ENCODE data around the gene MPPED2. TPM values are rescaled to one million over a fixed set of nuclear protein-coding genes. Genes with fewer than 3 reads are reported as not detected.
A peak's percentile ranks its signal among the peaks of the same experiment; 100 is the strongest.

Gene MPPED2
- total and polyA plus RNA-seq, 4 donors = 7.1 to 20.4 (median 7.9) TPM

DNA sequence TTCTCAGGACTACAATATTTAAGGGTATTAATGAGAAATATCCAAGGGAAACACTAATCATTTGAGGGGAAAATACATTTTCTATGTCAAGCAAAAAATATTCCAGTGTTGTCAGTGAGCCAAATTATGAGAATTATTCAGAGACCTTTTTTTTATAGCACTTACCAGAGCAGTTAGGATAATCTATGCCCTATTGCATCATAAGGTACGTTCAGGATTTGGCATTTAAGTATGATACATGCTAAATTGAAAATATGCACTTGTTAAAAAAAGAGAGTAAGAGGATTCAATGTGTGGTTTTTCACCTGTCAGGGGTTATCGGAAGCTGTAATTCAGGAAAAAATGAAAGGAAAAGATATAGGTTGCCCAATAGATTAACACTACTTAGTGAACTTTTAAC lies 17.2 kb upstream of the MPPED2 start:
- H3K4me3 ChIP-seq (ENCODE audit: low read length in 2 of 2) = no peak overlapping the region
- no peak for ATAC-seq (ENCODE audit: low FRiP score)
- H3K4me1 ChIP-seq (ENCODE audit: control insufficient read depth in 1 of 2, insufficient read depth in 2 of 2, low read length in 2 of 2) = no peaks in the 10 kb centered on the region

DNA sequence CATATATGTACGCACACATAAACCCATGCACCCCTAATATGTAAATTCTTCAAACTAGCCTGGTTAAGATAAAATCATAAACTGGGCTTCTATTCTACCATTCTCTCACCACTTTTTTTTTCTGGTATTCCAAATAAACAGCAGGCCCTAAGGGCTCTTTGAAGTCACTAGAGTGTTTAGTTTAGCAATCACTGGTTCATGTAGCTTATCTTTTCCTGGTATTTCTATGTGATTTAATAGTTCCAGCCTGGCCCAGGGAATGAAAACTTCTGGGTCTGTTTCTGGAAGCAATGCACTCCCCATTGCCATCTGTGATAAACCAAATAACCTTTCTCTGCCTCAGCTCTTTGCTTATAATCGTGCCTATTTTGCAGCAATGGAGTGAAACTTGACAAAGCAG lies 10.7 kb upstream of the MPPED2 start:
- DNase-seq (no peak), ATAC-seq (ENCODE audit: low FRiP score) (no peak)
- Histone ChIP-seq H3K4me3 (ENCODE audit: low read length in 2 of 2) (no peak overlapping the region), H3K4me1 (ENCODE audit: control insufficient read depth in 1 of 2, insufficient read depth in 2 of 2, low read length in 2 of 2) (peaks cover 0 to 4% of the 10 kb centered on the region in 2 donors), H3K27ac (ENCODE audit: low read depth in 1 of 2, low read length in 2 of 2) (no peak overlapping the region), H3K36me3 (ENCODE audit: control insufficient read depth in 1 of 2, insufficient read depth in 2 of 2, low read length in 1 of 2) (no peaks in the 10 kb centered on the region), H3K9me3 (ENCODE audit: control insufficient read depth, low read length) (no peaks in the 10 kb centered on the region), H3K27me3 (ENCODE audit: control insufficient read depth in 1 of 2, insufficient read depth in 2 of 2, low read length in 1 of 2) (no peaks in the 10 kb centered on the region)
- 49 to 53% methylated on average over 2 of the region's 2 CpGs for WGBS, 2 donors
- intact Hi-C loops (cut with DNase I) = loop anchor here in 1 of 2 donors (10.0 kb wide), 1 partner anchor 252 kb away; no protein-coding TSS in a partner anchor

More for the DNA sequence above, 17.2 kb upstream of the MPPED2 start:
- H3K27me3 ChIP-seq (ENCODE audit: control insufficient read depth in 1 of 2, insufficient read depth in 2 of 2, low read length in 1 of 2) = no peaks in the 10 kb centered on the region
- WGBS, 2 donors = 68 to 77% methylated on average over 2 of the region's 2 CpGs
- no peaks in the 10 kb centered on the region for H3K9me3 ChIP-seq (ENCODE audit: control insufficient read depth, low read length)
- intact Hi-C loops (cut with DNase I) = loop anchor here in 1 of 2 donors (10.0 kb wide), 1 partner anchor 251 kb away; no protein-coding TSS in a partner anchor
- no peaks in the 10 kb centered on the region for H3K36me3 ChIP-seq (ENCODE audit: control insufficient read depth in 1 of 2, insufficient read depth in 2 of 2, low read length in 1 of 2)
- no peak overlapping the region for H3K27ac ChIP-seq (ENCODE audit: low read depth in 1 of 2, low read length in 2 of 2)
- no peak for DNase-seq

DNA sequence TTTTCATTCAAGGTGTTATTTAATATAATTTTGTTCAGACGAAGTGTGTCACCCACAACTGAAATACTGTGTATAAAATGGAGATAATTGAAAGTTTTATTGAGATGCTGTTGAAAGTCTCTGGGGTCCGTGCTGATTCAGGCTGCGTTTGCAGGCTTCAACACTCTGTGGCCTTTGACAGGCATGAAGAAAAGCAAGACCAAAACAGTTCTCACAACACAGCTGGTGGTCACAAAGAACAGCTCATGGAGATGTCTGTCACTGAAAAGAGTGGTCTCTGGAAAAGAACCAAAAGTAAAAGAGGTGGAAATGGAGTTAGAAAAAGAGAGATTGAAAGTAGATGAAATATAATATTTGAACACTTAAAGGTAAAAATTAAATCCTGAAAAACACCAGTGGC lies 9.8 kb upstream of the MPPED2 start:
- no peak for DNase-seq
- no peak for ATAC-seq (ENCODE audit: low FRiP score)
- Histone ChIP-seq H3K4me3 (ENCODE audit: low read length in 2 of 2) (no peak overlapping the region), H3K27me3 (ENCODE audit: control insufficient read depth in 1 of 2, insufficient read depth in 2 of 2, low read length in 1 of 2) (no peaks in the 10 kb centered on the region), H3K36me3 (ENCODE audit: control insufficient read depth in 1 of 2, insufficient read depth in 2 of 2, low read length in 1 of 2) (no peaks in the 10 kb centered on the region), H3K4me1 (ENCODE audit: control insufficient read depth in 1 of 2, insufficient read depth in 2 of 2, low read length in 2 of 2) (peaks cover 0 to 4% of the 10 kb centered on the region in 2 donors), H3K27ac (ENCODE audit: low read depth in 1 of 2, low read length in 2 of 2) (no peak overlapping the region), H3K9me3 (ENCODE audit: control insufficient read depth, low read length) (no peaks in the 10 kb centered on the region)
- intact Hi-C loops (cut with DNase I) = loop anchor here in 1 of 2 donors (10.0 kb wide), 1 partner anchor 251 kb away; no protein-coding TSS in a partner anchor
- 48 to 61% methylated on average over 3 of the region's 3 CpGs for WGBS, 2 donors

DNA sequence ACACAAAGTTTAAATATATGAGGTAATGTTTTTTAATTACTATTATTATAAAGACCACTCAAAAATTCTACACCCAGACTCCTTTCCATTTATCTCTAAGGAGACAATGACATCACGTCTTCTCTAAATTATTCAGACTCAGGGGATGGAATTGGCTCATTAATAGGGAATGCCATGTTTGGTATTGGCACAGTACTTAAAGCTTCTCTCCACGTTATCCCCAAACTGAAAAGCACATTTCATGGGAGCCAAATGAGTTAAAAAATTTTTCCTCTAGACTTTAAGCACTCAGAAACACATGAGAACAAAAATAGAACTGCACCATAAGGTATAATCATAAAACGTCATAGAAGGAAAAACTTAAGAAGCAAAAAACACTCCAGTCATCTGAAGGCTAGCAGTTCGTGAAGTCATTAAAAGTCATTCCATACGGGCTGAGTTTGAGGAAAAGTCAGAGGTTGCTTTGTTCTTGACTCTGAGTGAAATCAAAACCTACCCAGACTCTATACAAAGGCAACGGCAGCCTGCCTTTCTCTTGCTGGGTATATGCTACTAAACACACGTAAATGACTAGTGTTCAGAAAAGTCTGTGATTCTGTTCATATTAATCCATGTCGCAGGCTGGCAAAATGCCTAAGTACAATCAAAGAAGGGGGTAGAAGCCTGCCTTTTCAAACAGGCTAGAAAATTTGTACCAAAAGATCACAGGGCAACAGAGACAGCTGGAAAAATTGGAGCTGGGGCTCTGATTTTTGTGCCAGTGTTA lies 8.7 kb upstream of the MPPED2 start:
- Histone ChIP-seq H3K36me3 (ENCODE audit: control insufficient read depth in 1 of 2, insufficient read depth in 2 of 2, low read length in 1 of 2) (no peaks in the 10 kb centered on the region), H3K27me3 (ENCODE audit: control insufficient read depth in 1 of 2, insufficient read depth in 2 of 2, low read length in 1 of 2) (no peaks in the 10 kb centered on the region), H3K9me3 (ENCODE audit: control insufficient read depth, low read length) (no peaks in the 10 kb centered on the region), H3K4me3 (ENCODE audit: low read length in 2 of 2) (peak overlapping the region; percentile 22 to 48), H3K4me1 (ENCODE audit: control insufficient read depth in 1 of 2, insufficient read depth in 2 of 2, low read length in 2 of 2) (peaks cover 0 to 4% of the 10 kb centered on the region in 2 donors), H3K27ac (ENCODE audit: low read depth in 1 of 2, low read length in 2 of 2) (peak overlapping the region in 1 of 2 donors; percentile 48)
- no peak for DNase-seq
- intact Hi-C loops (cut with DNase I) = loop anchor here in 1 of 2 donors (10.0 kb wide), 1 partner anchor 250 kb away; no protein-coding TSS in a partner anchor
- no peak for ATAC-seq (ENCODE audit: low FRiP score)
- 5 to 7% methylated on average over 8 of the region's 8 CpGs for WGBS, 2 donors

DNA sequence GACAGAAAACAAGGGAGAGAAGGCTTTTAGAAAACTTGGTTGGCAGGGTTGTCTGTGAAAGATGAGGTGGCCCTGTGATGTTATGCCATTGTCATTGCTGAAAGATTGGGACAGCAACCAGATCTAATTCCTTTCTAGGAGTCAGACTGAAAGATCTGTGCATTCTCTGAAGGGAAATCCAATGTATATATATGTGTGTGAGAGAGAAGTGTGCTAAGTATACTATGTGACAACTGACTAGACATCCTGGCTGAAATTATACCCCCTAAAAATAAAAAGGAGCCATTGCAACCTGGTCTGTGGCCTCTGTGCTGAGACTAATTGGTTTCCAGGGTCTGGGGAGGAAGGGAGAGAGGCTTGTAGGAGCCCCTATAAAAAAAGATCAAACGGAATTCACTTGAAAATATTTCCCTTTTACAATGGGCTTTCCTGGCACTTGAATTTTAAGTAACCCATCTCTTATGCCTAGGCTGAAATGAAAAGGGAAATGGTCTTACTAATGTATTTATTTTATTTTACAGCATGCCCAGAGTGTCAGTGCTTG lies 1.2 kb upstream of the MPPED2 start:
- intact Hi-C loops (cut with DNase I) = loop anchor here (5.0 kb wide), 3 partner anchors 150 to 270 kb away; no protein-coding TSS in a partner anchor
- Histone ChIP-seq H3K4me1 (ENCODE audit: control insufficient read depth in 1 of 2, insufficient read depth in 2 of 2, low read length in 2 of 2) (no peaks in the 10 kb centered on the region), H3K36me3 (ENCODE audit: control insufficient read depth in 1 of 2, insufficient read depth in 2 of 2, low read length in 1 of 2) (no peaks in the 10 kb centered on the region), H3K27me3 (ENCODE audit: control insufficient read depth in 1 of 2, insufficient read depth in 2 of 2, low read length in 1 of 2) (no peaks in the 10 kb centered on the region), H3K9me3 (ENCODE audit: control insufficient read depth, low read length) (no peaks in the 10 kb centered on the region), H3K27ac (ENCODE audit: low read depth in 1 of 2, low read length in 2 of 2) (peak overlapping the region; percentile 67 to 78), H3K4me3 (ENCODE audit: low read length in 2 of 2) (peak overlapping the region in 1 of 2 donors; percentile 94)
- ATAC-seq (ENCODE audit: low FRiP score) = no peak
- WGBS, 2 donors = 8 to 22% methylated on average over 1 of the region's 1 CpG
- DNase-seq = no peak

DNA sequence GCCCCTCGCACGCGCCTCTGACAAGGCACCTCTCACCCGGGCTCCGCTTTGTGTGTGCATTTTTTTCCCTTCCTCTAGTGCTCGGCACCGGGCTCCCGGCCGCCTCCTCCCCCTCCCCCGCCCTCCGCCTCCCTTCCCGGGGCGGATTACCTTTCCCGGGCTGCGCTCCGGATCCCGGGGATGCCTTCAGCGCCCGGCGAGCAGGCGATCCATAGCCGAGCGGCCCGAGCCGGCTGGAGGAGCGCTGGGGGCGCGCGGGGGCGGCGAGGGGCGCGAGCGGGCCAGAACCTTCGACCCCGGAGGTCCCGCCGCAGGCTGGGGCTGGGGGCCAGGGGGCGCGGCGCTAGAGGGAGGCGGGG lies 282 bp downstream of the MPPED2 start:
- intact Hi-C loops (cut with DNase I) = loop anchor here (2.0 to 5.0 kb wide), 4 partner anchors 149 to 271 kb away; no protein-coding TSS in a partner anchor
- H3K36me3 ChIP-seq (ENCODE audit: control insufficient read depth in 1 of 2, insufficient read depth in 2 of 2, low read length in 1 of 2) = no peaks in the 10 kb centered on the region
- no peaks in the 10 kb centered on the region for H3K27me3 ChIP-seq (ENCODE audit: control insufficient read depth in 1 of 2, insufficient read depth in 2 of 2, low read length in 1 of 2)
- 1% methylated on average over 31 to 42 of the region's 42 CpGs for WGBS, 2 donors
- peak; percentile 55 for ATAC-seq (ENCODE audit: low FRiP score)
- peak overlapping the region; percentile 91 to 94 for H3K4me3 ChIP-seq (ENCODE audit: low read length in 2 of 2)
- no peaks in the 10 kb centered on the region for H3K4me1 ChIP-seq (ENCODE audit: control insufficient read depth in 1 of 2, insufficient read depth in 2 of 2, low read length in 2 of 2)
- DNase-seq = peak; percentile 59 to 81
- H3K27ac ChIP-seq (ENCODE audit: low read depth in 1 of 2, low read length in 2 of 2) = peak overlapping the region; percentile 78
- no peaks in the 10 kb centered on the region for H3K9me3 ChIP-seq (ENCODE audit: control insufficient read depth, low read length)

DNA sequence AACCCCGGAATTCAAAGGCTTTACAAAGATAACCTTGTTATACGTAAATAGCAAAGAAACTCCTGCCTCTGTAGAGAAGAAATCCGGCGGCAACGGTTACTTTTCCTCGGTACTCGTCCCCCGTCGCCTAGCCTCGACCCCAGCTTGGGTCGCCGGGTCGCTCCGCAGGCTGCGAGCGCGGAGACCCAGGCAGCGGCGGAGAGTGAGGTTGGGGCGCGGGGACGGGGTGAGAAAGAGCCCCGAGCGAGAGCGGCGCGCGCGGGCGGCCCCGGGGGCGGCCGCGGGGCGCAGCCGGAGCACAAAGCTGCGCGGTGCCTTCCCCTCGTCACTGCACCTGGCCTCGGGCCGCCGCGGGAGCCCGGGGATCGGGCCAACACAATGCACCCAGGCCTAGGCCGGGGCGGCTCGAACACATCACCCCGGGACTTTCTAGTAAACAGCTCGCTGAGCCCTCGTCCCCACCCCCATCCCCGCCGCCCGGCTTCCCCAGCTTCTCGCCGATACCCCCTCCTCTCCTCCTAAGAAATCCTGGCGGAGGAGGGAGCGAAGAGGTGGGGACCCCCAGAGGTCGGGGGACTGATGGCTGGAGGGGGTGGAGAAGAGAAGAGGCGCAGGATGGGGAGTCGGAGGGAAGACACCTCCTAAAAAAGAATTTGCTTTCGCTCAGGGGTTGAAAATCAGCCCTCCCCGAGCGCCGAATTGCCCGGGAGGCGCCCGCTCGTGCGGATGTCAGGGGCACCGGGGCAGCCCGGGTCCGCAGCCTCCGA lies 845 bp downstream of the MPPED2 start:
- peak overlapping the region; percentile 91 to 94 for H3K4me3 ChIP-seq (ENCODE audit: low read length in 2 of 2)
- no peaks in the 10 kb centered on the region for H3K36me3 ChIP-seq (ENCODE audit: control insufficient read depth in 1 of 2, insufficient read depth in 2 of 2, low read length in 1 of 2)
- peak; percentile 76 for ATAC-seq (ENCODE audit: low FRiP score)
- H3K9me3 ChIP-seq (ENCODE audit: control insufficient read depth, low read length) = no peaks in the 10 kb centered on the region
- H3K27ac ChIP-seq (ENCODE audit: low read depth in 1 of 2, low read length in 2 of 2) = peak overlapping the region; percentile 78 to 90
- 0 to 1% methylated on average over 64 to 74 of the region's 74 CpGs for WGBS, 2 donors
- H3K4me1 ChIP-seq (ENCODE audit: control insufficient read depth in 1 of 2, insufficient read depth in 2 of 2, low read length in 2 of 2) = no peaks in the 10 kb centered on the region
- intact Hi-C loops (cut with DNase I) = loop anchor here (2.0 to 5.0 kb wide), 4 partner anchors 148 to 272 kb away; no protein-coding TSS in a partner anchor
- no peaks in the 10 kb centered on the region for H3K27me3 ChIP-seq (ENCODE audit: control insufficient read depth in 1 of 2, insufficient read depth in 2 of 2, low read length in 1 of 2)
- peak; percentile 73 to 82 for DNase-seq

DNA sequence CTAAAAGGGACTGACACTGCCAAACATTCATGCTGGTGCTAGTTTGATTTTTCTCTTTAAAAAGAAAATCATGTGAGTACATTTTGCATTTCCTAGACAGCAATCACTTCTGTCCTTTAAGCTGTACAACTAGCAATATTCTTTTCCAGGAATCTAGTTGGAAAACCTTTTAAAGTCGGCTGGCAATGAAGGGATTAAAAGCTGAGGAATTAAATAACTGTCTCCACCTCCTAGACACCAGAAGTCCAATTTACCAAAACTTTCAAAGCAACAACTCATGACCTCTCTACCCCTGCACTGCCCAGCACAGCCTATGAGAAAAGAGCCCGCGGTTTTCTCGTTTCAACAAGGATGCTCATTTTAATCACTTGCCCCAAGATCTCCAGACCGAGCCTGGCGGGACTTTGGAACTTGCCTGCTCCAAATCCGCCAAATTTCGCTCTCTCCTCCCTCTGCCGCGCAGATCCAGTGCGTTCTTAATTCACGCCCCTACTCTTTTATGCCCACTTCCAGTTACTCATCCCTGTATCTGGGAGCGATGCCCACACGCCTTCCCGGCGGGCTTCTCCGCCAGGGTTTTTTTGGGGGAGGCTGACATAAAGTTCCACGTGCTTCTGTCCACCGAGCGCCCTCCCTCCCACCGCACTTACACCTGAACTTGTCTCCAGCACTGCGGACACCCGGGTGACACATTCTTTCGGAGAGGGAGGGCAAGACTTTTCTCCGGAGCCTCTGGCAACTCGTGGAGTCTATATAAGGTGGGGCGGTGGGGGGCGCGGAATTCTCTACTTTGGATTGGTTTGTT lies 2.5 kb downstream of the MPPED2 start:
- Histone ChIP-seq H3K27me3 (ENCODE audit: control insufficient read depth in 1 of 2, insufficient read depth in 2 of 2, low read length in 1 of 2) (no peaks in the 10 kb centered on the region), H3K4me1 (ENCODE audit: control insufficient read depth in 1 of 2, insufficient read depth in 2 of 2, low read length in 2 of 2) (no peaks in the 10 kb centered on the region), H3K9me3 (ENCODE audit: control insufficient read depth, low read length) (no peaks in the 10 kb centered on the region), H3K4me3 (ENCODE audit: low read length in 2 of 2) (peak overlapping the region; percentile 91 to 94), H3K36me3 (ENCODE audit: control insufficient read depth in 1 of 2, insufficient read depth in 2 of 2, low read length in 1 of 2) (peaks cover 0 to 3% of the 10 kb centered on the region in 2 donors), H3K27ac (ENCODE audit: low read depth in 1 of 2, low read length in 2 of 2) (peak overlapping the region; percentile 7 to 90)
- ATAC-seq (ENCODE audit: low FRiP score) = no peak
- peak; percentile 69 to 82 for DNase-seq
- 0 to 4% methylated on average over 29 of the region's 29 CpGs for WGBS, 2 donors
- intact Hi-C loops (cut with DNase I) = loop anchor here in 1 of 2 donors (2.0 to 5.0 kb wide), 2 partner anchors 96 to 151 kb away; no protein-coding TSS in a partner anchor

Measured in aorta (tissue), 5 donors.